ENCODE results near the gene PCNT. TPM values are rescaled to one million over a fixed set of nuclear protein-coding genes. Genes with fewer than 3 reads are reported as not detected.

PCNT gene
- total and polyA plus RNA-seq, 10 of the 15 experiments (the other 5 are each of a cell fraction or from before 2014, with no cell fraction given): 2.9 to 39.6 (median 20.5) TPM

GRCh38 chr21:46456750-46457149, 132.8 kb downstream of the PCNT start (continued):
- TF ChIP-seq NR2C2 (IDR thresholded peaks at IDR 0.05; ENCODE audit: borderline replicate concordance, control insufficient read depth, insufficient read length, low read depth): no peak
- TF ChIP-seq NRF1 (conservative IDR thresholded peaks at IDR 0.05; ENCODE audit: low read depth, low read length): no peak

- no TSS peak for BruUV-seq (replicated peaks)
- Histone ChIP-seq H3K79me2 (ENCODE audit: control insufficient read depth, insufficient read depth, low read length) (peaks cover 49% of the 10 kb centered on the region), H3K4me1 (ENCODE audit: control insufficient read depth, insufficient read depth, low read length) (no peaks in the 10 kb centered on the region), H3K4me2 (ENCODE audit: control insufficient read depth, insufficient read depth) (peak overlapping the region; percentile 38), H3K36me3 (ENCODE audit: control insufficient read depth in 2 of 2, insufficient read depth in 2 of 2, low read length in 1 of 2) (peaks cover 0 to 12% of the 10 kb centered on the region in 2 experiments; a peak in 2 of 4 replicates), H3K27me3 (replicated peaks in 1 of 2; ENCODE audit: control insufficient read depth in 2 of 2, insufficient read depth in 2 of 2, low read length in 1 of 2) (no peaks in the 10 kb centered on the region), H3K4me3 (peak overlapping the region; percentile 83), H3K27ac (ENCODE audit: control insufficient read depth, insufficient read depth) (peak overlapping the region; percentile 95), H3K9me3 (replicated peaks; ENCODE audit: control insufficient read depth, insufficient read depth, low read length) (no peaks in the 10 kb centered on the region), H2AFZ (ENCODE audit: control insufficient read depth, low read depth, low read length) (peak overlapping the region; percentile 83), H3K9ac (ENCODE audit: control insufficient read depth, insufficient read depth, low read length) (peak overlapping the region; percentile 99), H4K20me1 (ENCODE audit: control insufficient read depth, insufficient read depth) (no peaks in the 10 kb centered on the region)
- WGBS (ENCODE audit: insufficient coverage, insufficient replicate concordance, low lambda C conversion rate, missing lambda C conversion rate): under 1% methylated on average over 30 of the region's 30 CpGs
- RAD21 ChIA-PET (ENCODE audit: unreplicated experiment): interaction anchor here (0.6 to 1.5 kb wide), 4 partner anchors 47 to 314 kb away, joined by 3 to 5 read pairs (median 4); no protein-coding TSS in a partner anchor
- DNase-seq (ENCODE audit: low read depth, low spot score) (no peak), ATAC-seq (peak; percentile 51), FAIRE-seq (no peak)
- intact Hi-C loops (cut with micrococcal nuclease; ENCODE audit: unreplicated experiment): loop anchor here (2.0 to 5.0 kb wide), 2 partner anchors 47 to 136 kb away; partner anchors contain the start of genes C21orf58 and PCNT
- CTCF ChIA-PET: interaction anchor here (0.9 to 1.1 kb wide), 3 partner anchors 46 to 178 kb away, joined by 3 to 6 read pairs (median 3); partner anchors contain the start of gene PRMT2
- POLR2A ChIA-PET: interaction anchor here (0.6 to 2.1 kb wide), 8 partner anchors 43 to 319 kb away, joined by 3 to 7 read pairs (median 4); a partner anchor contains a TSS
- in situ Hi-C loops (cut with MboI): no loop called here
- TF ChIP-seq MYC (IDR thresholded peaks at IDR 0.05; ENCODE audit: insufficient read depth, insufficient read length, insufficient replicate concordance, low read length, severe bottlenecking): peak; percentile 69
- TF ChIP-seq HDGF (IDR thresholded peaks at IDR 0.05): 0 out of 2 replicates have a peak, but pooled peaks have one; percentile 58
- peak in 1 of 2 experiments; percentile 58; a peak in 1 of 3 replicates for TF ChIP-seq EGR1 (IDR thresholded peaks at IDR 0.05; ENCODE audit: borderline replicate concordance in 1 of 2, low read depth in 2 of 2, low read length in 2 of 2)
- TF ChIP-seq ESRRA (IDR thresholded peaks at IDR 0.05; ENCODE audit: low read length): no peak; the same call in 1 of the 2 replicates
- peak; percentile 20; the same call in 1 of the 2 replicates for TF ChIP-seq DPF2 (IDR thresholded peaks at IDR 0.05)
- 0 out of 2 replicates have a peak, but pooled peaks have one; percentile 21 for TF ChIP-seq POLR2AphosphoS5 (IDR thresholded peaks at IDR 0.05; ENCODE audit: low read length)
- peak; percentile 64 for TF ChIP-seq POLR2A (IDR thresholded peaks at IDR 0.05; ENCODE audit: low read depth, low read length)
- no peak for TF ChIP-seq PRDM15 (CRISPR knock-in tag; IDR thresholded peaks at IDR 0.05)
- SMC1A ChIA-PET (ENCODE audit: uncharacterized antibody, unreplicated experiment): interaction anchor here (0.9 to 2.1 kb wide), 10 partner anchors 8 to 181 kb away, joined by 3 to 6 read pairs (median 4); a partner anchor contains a TSS
These were observed 133.9 kb downstream of the PCNT start for GRCh38 chr21:46457801-46458314.
